Gastroesophageal sphincter (tissue), 3 donors: Measurements from ENCODE around the gene EHMT1.

ENCODE experiments used
- CTCF ChIP-seq, 4 experiments: fragments of 200-600 bp in 2 of 4; fragments of 450-650 bp in 2 of 4; sonication (generic) in 1 of 4; IDR thresholded peaks; one replicate each; pipeline ENCODE4 v1.5.1; 2017 to 2019; ENCODE audit warnings: antibody characterized with exemption in 4 of 4, mild to moderate bottlenecking in 2 of 4, moderate library complexity in 2 of 4
- POLR2A ChIP-seq, 2 donors: fragments of 450-650 bp; IDR thresholded peaks; one replicate each; pipeline ENCODE4 v1.6.1; 2017; ENCODE audit warnings: antibody characterized with exemption in 2 of 2, mild to moderate bottlenecking in 2 of 2, moderate library complexity in 1 of 2

GRCh38 chr9:137620581-137620980, 1.8 kb downstream of the EHMT1 start:
- no peak for TF ChIP-seq CTCF (IDR thresholded peaks at IDR 0.05)
- no peak for TF ChIP-seq POLR2A (IDR thresholded peaks at IDR 0.05)
